Measurements from ENCODE around the gene SYNGAP1.

GRCh38 chr6:33433001-33433543 lies 13.2 kb downstream of the SYNGAP1 start:
- TF ChIP-seq POLR2A (IDR thresholded peaks at IDR 0.05) = no peak
- TF ChIP-seq CTCF (IDR thresholded peaks at IDR 0.05) = no peak
- no peak for TF ChIP-seq POLR2AphosphoS5 (IDR thresholded peaks at IDR 0.05; ENCODE audit: insufficient read depth in 1 of 2, low read depth in 1 of 2)

Measured in vagina (tissue), 2 donors.